Colon (tissue), 2 donors: ENCODE data around the gene GRID1.
"Not testable (repeated sequence)": the region's sequence is repeated elsewhere in the genome, so short reads cannot be mapped to it uniquely, and the experiment has no call there.

Source experiments
- FAIRE-seq: peaks from 2 replicates; lab custom pipeline; 2012; peaks lifted over from hg19 to GRCh38; lab: Jason Lieb, UNC
- donor health status: control.
- donor health status: control.

The GRID1 gene

GRCh38 chr10:86104611-86105145 lies 261.9 kb downstream of the GRID1 start:
- FAIRE-seq, result no peak

GRCh38 chr10:86104156-86104555 lies 262.4 kb downstream of the GRID1 start:
- no peak for FAIRE-seq

GRCh38 chr10:86103391-86104101 lies 263.0 kb downstream of the GRID1 start:
- no peak for FAIRE-seq

- no peak for FAIRE-seq
Observed at GRCh38 chr10:86102451-86102850, 264.1 kb downstream of the GRID1 start.

- FAIRE-seq, result no peak
Observed at GRCh38 chr10:86102031-86102430, 264.6 kb downstream of the GRID1 start.

GRCh38 chr10:86100581-86101061 lies 266.0 kb downstream of the GRID1 start:
- no peak for FAIRE-seq

GRCh38 chr10:86099542-86100334 lies 266.9 kb downstream of the GRID1 start:
- no peak for FAIRE-seq

- no peak for FAIRE-seq
Observed at GRCh38 chr10:86098187-86098881, 268.3 kb downstream of the GRID1 start.

GRCh38 chr10:86095061-86095460 lies 271.5 kb downstream of the GRID1 start:
- FAIRE-seq, result not testable (repeated sequence)

GRCh38 chr10:86092311-86092710 lies 274.3 kb downstream of the GRID1 start:
- not testable (repeated sequence) for FAIRE-seq

- no peak for FAIRE-seq
Observed at GRCh38 chr10:86091216-86091615, 275.4 kb downstream of the GRID1 start.

GRCh38 chr10:86090807-86091206 lies 275.8 kb downstream of the GRID1 start:
- FAIRE-seq, result no peak

- FAIRE-seq, result no peak
Observed at GRCh38 chr10:86087716-86088115, 278.9 kb downstream of the GRID1 start.

- FAIRE-seq, result no peak
Observed at GRCh38 chr10:86086418-86086817, 280.2 kb downstream of the GRID1 start.

GRCh38 chr10:86085686-86086085 lies 280.9 kb downstream of the GRID1 start:
- FAIRE-seq, result no peak

- FAIRE-seq, result no peak
Observed at GRCh38 chr10:86085136-86085535, 281.5 kb downstream of the GRID1 start.

- no peak for FAIRE-seq
Observed at GRCh38 chr10:86084585-86084984, 282.0 kb downstream of the GRID1 start.

- no peak for FAIRE-seq
Observed at GRCh38 chr10:86083664-86084175, 282.9 kb downstream of the GRID1 start.

GRCh38 chr10:86083206-86083605 lies 283.4 kb downstream of the GRID1 start:
- FAIRE-seq, result no peak

GRCh38 chr10:86082556-86082955 lies 284.0 kb downstream of the GRID1 start:
- no peak for FAIRE-seq

- FAIRE-seq, result no peak
Observed at GRCh38 chr10:86079088-86079487, 287.5 kb downstream of the GRID1 start.

GRCh38 chr10:86078639-86079035 lies 288.0 kb downstream of the GRID1 start:
- FAIRE-seq, result no peak
